Cortex of kidney (tissue), 1 donor: ENCODE data around the gene SNX9.
"Not testable (repeated sequence)": the region's sequence is repeated elsewhere in the genome, so short reads cannot be mapped to it uniquely, and the experiment has no call there.

Source experiments
- DNase-seq: peaks from one replicate; lab custom pipeline; 2025; lab: John Stamatoyannopoulos, UW

The SNX9 gene

GRCh38 chr6:157831424-157832249 is 8.6 kb downstream of the SNX9 start:
- no peak for DNase-seq

DNA sequence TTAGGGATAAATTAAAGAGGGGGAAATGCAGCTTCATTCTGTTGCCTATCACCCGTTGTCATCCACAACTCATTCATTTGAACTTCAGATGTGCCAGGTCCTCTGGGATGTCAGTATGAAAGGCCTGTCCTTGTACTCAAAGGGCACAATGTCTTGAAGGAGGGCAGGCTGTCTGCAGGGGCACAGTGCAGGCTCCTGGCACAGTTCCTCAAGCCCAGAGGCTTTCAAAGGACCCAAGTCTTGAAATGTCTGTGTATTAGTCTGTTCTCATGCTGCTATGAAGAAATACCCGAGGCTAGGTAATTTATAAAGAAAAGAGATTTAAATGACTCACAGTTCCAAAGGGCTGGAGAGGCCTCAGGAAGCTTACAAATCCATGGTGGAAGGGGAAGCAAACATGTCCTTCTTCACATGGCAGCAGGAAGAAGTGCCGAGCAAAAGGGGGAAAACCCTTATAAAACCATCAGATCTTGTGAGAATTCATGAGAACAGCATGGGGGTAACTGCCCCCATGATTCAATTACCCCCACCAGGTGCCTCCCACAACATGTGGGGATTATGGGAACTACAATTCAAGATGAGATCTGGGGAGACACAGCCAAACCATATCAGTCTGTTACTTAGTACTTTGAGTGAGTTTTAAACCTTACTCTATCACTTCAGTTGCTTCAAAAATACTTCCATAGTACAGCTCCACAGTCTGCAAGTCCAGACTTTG is 9.4 kb downstream of the SNX9 start:
- DNase-seq: no peak

DNA sequence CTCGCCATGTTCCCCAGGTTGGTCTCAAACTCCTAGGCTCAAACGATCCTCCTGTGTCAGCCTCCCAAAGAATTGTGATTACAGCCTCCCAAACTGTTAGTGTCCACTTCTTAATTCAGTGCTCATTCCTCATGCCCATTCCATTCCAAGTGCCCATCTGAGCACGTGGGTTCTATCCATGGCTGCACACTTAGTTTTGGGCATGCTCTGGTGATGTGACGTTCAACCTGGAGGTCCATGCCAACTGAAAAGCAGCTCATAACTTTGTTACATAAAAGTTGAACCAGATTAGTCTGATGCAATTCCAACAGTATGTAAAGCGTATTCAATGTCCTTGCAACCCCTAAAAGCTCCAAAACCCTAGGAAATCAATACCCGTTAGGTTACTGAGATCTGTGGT is 11.5 kb downstream of the SNX9 start:
- no peak for DNase-seq

DNA sequence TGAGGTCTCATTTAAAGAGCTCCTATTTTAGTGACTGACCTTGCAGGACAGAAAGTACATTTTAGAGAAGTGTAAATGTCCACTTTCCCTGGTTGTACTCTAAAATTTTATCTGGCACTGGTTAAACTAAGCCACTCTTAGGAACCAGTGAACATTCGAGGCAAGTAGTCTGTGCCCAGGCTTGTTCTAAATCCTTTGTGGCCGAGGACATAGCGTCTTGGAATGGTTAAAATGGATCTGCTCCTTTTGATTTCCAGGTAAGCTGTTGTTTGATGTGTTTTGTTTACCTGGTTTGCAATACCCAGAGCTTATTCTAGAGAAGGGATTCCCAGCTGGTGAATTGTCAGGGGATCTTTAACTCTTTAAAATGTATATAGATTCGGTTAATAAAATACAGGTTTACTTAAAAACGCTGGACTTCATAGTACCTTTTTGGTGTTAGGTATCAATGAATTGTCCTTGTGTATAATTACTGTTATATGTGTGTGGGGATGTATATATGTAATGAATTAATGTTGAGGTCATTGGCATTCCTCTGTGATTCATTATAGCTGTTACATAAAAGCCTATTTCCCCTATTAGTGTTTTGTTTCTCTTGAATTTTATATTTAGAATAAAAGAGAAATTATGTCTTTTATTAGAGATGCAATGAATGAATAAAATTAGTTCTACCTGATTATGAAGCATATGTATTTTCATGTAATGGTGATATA is 15.8 kb downstream of the SNX9 start:
- no peak for DNase-seq

- DNase-seq: no peak
Observed at GRCh38 chr6:157839606-157840005, 16.6 kb downstream of the SNX9 start.

DNA sequence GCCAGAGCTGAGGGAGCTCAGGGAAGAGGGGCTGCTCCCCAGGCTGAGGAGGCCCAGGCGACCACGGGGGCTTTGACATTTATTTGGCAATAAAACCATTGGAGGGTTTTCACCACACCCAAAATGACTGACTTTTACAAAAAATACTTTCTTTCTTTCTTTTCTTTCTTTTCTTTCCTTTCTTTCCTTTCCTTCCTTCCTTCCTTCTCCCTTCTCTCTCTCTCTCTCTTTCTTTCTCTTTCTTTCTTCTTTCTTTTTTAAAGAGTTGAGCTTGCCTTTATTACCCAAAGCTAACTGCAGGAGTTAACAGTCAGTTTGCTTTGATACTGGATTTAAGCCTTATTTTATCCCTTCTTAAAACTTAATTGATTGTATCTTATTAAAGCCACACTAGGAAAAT is 17.2 kb downstream of the SNX9 start:
- no peak for DNase-seq

- DNase-seq: no peak
Observed at GRCh38 chr6:157840776-157841175, 17.7 kb downstream of the SNX9 start.

DNA sequence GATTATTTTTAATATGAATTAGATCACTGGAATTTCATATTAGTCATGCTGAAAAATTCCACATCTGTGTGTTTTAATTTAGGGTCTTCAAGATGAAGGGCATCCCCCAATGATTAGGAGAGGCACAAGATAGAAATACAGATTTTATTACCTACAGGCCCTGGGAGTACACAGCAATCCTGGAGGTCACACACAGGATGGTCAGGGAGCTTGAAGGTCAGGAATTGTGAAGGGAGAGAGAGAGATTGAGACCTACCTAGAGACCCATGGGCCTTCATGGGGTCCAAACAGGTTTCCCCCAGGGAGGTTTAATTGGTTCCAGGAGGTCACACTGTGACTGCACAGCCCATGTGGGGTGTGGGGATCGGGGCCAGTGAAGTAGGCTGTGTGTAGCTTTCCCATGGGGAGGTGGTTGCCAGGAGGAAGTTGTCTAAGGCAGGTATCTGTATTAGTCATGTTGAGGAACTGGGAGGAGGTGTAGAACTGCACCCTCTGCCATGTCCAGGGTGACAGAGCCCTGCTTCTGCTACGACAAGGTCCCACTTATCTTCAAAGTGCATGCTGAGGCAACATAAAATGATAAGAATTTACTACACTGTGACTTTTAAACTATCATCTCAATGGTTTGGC is 18.3 kb downstream of the SNX9 start:
- no peak for DNase-seq

DNA sequence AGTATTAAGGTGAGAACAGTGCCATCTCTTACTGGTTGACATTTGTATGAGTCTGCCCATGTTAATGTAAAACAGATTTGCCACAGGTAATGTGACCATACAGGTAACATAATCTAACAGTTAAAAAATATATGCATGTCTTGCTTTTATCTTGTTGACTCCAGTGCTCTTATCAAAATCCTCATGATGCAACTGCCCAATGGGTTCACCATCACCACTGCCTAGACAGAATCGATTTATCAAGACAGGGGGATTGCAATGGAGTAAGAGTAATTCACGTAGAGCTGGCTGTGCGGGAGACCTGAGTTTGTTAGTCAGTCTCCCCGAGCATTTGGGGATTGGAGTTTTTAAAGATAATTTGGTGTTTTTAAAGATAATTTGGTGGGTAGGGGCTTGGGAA is 19.2 kb downstream of the SNX9 start:
- no peak for DNase-seq

DNA sequence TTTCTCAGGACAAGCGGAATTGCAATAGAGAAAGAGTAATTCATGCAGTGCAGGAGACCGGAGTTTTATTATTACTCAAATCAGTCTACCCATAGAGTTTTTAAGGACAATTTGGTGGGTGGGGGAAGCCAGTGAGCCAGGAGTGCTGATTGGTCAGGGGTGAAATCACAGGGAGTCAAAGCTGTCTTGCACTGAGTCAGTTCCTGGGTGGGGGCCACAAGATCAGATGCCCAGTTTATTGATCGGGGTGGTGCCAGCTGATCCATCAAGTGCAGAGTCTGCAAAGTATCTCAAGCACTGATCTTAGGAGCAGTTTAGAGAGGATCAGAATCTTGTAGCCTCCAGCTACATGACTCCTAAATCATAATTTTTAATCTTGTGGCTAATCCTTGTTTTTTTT is 21.1 kb downstream of the SNX9 start:
- not testable (repeated sequence) for DNase-seq

GRCh38 chr6:157845493-157846259 is 22.6 kb downstream of the SNX9 start:
- no peak for DNase-seq

DNA sequence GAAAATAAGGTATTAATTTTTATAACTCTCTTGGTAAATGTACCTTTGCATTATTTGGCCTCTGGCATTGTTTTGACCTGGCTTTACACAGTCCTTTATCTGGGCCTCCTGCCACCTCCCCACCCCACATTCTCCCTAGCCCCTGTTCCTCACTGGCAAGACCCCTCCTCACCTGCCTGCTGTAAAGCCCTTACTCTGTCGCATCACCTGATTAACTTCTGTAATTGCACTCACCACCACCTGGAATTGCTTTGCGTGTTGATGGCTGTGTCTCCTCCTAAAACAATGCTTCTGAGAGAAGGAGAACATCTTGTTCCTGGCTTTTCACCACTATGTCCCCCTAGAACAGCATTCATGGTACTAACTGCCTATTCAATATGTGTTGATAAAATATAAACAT is 24.8 kb downstream of the SNX9 start:
- DNase-seq: no peak

DNA sequence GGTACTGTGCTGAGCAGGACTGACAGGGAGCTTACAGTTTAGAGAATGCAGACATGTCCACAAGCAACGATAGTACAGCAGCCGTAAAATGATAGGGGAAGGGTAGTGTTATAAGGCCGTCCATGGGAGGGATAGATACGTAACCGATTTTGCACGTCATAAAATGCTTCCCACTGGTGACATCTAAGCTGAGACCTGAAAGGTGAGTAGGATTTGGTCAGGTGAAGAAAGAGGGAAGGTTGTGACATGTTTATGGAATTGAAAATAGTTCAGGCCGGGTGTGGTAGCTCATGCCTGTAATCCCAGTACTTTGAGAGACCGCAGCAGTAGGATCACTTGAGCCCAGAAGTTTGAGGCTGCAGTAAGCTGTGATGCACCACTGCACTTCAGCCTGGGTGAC is 25.6 kb downstream of the SNX9 start:
- DNase-seq: no peak

GRCh38 chr6:157849288-157850017 is 26.4 kb downstream of the SNX9 start:
- DNase-seq: no peak

DNA sequence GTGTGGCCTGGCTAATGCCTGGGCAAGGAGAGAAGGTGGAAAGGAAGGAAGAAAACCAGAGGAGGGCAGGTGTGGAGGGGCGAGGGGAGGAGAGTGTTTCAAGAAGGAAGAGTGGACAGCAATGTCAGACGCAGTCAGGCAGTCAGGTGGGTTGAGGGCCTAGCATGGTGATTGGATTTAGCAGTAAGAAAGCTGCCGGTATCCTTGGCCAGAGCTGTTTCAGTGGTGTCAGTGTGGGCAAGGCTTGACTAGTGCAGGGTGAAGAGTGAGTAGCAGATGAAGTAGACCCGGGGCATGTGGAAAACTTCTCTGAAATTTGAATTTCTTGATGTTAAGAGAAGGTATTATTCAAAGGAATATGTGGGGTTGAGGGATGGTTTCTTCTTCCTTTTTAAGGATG is 27.0 kb downstream of the SNX9 start:
- DNase-seq: no peak

GRCh38 chr6:157853018-157853805 is 30.2 kb downstream of the SNX9 start:
- DNase-seq: no peak

DNA sequence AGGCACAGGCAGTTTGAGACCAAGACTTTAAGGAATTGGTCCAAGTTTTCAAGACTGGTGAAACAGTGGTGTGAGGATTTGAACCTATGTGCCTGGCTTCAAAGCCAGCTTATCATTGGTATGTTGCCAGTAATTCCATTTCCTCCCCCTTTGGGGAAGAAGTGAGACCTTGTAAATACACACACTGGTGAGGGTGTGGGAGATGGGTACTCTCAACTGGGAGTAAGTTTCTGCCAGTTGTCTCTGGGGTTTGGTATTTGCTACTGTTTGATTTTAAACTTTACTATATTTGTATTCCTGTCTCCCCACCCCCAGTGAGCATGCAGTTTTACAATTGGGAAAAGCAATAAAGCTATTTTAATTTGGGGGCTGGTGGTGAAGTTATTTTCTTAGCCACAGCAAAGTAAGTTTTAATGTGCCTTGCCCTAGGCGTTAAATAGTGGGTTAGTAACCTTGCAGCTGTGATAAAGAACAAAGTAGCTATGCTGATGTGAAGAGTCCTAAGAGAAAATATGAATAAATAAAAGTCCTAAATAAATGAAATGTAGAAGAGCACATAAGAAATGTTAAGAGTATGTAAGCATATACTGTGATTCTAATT is 31.0 kb downstream of the SNX9 start:
- no peak for DNase-seq

DNA sequence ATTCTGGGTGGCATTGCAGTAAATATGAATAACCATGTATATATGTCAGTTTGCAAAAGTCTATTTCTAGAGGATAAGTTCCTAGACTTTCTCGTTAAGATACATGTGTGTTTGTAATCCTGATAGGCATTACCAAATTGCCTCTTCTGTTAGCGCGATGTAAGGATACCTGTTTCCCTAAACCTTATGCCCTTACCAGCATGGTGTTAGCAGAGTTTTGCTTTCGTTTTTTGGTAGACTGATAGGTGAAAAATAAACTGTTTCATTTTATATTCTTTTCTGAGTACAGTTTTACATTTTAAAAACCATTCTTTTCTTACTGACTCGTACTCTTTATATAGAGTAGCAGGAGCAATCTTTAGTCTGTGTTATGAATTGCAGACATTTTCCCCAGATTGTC is 32.3 kb downstream of the SNX9 start:
- DNase-seq: no peak

GRCh38 chr6:157855804-157856203 is 32.8 kb downstream of the SNX9 start:
- DNase-seq: not testable (repeated sequence)

GRCh38 chr6:157858664-157859063 is 35.6 kb downstream of the SNX9 start:
- DNase-seq: not testable (repeated sequence)
